ENCODE results near the gene PARD3. TPM values are rescaled to one million over a fixed set of nuclear protein-coding genes. Genes with fewer than 3 reads are reported as not detected.

The PARD3 gene
- total RNA-seq, 2 donors from 2014 or later, result 41.7 to 48.8 TPM

- no peak for DNase-seq
- intact Hi-C loops (cut with DNase I), result no loop called here
Measured at GRCh38 chr10:34168439-34168838, 646.7 kb downstream of the PARD3 start.

GRCh38 chr10:34166823-34167222 is 648.3 kb downstream of the PARD3 start:
- no peak overlapping the region for H3K9ac ChIP-seq (ENCODE audit: low read depth in 2 of 2, low read length in 2 of 2)
- no peaks in the 10 kb centered on the region for H3K9me3 ChIP-seq
- no peak for DNase-seq
- H3K27ac ChIP-seq, result no peak overlapping the region
- no peaks in the 10 kb centered on the region for H3K4me1 ChIP-seq
- H3K27me3 ChIP-seq, result no peaks in the 10 kb centered on the region
- no peaks in the 10 kb centered on the region for H3K36me3 ChIP-seq
- no peak overlapping the region for H3K4me3 ChIP-seq
- TF ChIP-seq, protein P1, sequence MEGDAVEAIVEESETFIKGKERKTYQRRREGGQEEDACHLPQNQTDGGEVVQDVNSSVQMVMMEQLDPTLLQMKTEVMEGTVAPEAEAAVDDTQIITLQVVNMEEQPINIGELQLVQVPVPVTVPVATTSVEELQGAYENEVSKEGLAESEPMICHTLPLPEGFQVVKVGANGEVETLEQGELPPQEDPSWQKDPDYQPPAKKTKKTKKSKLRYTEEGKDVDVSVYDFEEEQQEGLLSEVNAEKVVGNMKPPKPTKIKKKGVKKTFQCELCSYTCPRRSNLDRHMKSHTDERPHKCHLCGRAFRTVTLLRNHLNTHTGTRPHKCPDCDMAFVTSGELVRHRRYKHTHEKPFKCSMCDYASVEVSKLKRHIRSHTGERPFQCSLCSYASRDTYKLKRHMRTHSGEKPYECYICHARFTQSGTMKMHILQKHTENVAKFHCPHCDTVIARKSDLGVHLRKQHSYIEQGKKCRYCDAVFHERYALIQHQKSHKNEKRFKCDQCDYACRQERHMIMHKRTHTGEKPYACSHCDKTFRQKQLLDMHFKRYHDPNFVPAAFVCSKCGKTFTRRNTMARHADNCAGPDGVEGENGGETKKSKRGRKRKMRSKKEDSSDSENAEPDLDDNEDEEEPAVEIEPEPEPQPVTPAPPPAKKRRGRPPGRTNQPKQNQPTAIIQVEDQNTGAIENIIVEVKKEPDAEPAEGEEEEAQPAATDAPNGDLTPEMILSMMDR (IDR thresholded peaks at IDR 0.05), result no peak
- intact Hi-C loops (cut with DNase I), result no loop called here

More at GRCh38 chr10:34168439-34168838, 646.7 kb downstream of the PARD3 start:
- Histone ChIP-seq H3K9me3 (no peaks in the 10 kb centered on the region), H3K27me3 (no peaks in the 10 kb centered on the region), H3K4me3 (no peak overlapping the region), H3K36me3 (no peaks in the 10 kb centered on the region), H3K4me1 (no peaks in the 10 kb centered on the region), H3K9ac (ENCODE audit: low read depth in 2 of 2, low read length in 2 of 2) (no peak overlapping the region), H3K27ac (no peak overlapping the region)
- TF ChIP-seq, protein P1 (IDR thresholded peaks at IDR 0.05), result no peak

DNA sequence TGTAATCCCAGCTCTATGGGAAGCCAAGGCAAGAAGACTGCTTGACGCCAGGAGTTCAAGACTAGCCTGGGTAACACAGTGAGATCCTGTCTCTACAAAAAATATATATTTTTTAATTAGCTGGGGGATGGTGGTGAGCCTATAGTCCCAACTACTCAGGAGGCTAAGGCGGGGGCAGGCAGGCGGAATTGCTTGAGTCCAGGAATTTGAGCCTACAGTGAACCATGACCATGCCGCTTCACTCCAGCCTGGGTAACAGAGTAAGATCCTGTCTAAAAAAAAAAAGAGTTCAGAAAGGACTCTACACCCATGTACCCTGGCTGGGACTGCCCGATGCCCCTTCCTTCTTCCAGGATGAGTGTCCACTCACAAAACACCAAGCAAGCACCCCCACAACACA is 648.7 kb downstream of the PARD3 start:
- Histone ChIP-seq H3K36me3 (no peaks in the 10 kb centered on the region), H3K9ac (ENCODE audit: low read depth in 2 of 2, low read length in 2 of 2) (no peak overlapping the region), H3K9me3 (no peaks in the 10 kb centered on the region), H3K4me1 (no peaks in the 10 kb centered on the region), H3K4me3 (no peak overlapping the region), H3K27ac (no peak overlapping the region), H3K27me3 (no peaks in the 10 kb centered on the region)
- DNase-seq, result no peak
- TF ChIP-seq, protein P1 (IDR thresholded peaks at IDR 0.05), result no peak
- intact Hi-C loops (cut with DNase I), result no loop called here

DNA sequence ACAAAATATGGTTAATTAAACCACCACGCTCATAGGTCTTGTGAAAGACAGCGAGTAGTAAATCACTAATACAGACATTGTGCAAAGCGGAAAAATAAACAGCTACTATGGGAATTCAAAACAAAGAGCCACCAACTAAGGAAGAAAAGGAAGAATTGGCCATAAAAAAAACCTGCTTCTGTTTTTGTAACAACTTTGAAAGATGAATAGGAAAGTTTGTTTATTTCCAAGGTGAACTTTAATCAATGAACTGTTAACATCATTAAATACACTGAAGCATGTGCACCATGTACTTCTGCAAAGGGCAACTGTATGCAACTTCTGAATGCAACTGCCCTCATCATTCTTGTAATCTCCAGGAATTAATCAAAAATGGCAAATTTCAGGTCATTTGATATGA is 651.1 kb downstream of the PARD3 start:
- no peaks in the 10 kb centered on the region for H3K4me1 ChIP-seq
- H3K4me3 ChIP-seq, result no peak overlapping the region
- TF ChIP-seq, protein P1 (IDR thresholded peaks at IDR 0.05), result no peak
- no peaks in the 10 kb centered on the region for H3K27me3 ChIP-seq
- H3K27ac ChIP-seq, result no peak overlapping the region
- H3K9me3 ChIP-seq, result no peaks in the 10 kb centered on the region
- H3K36me3 ChIP-seq, result no peaks in the 10 kb centered on the region
- no peak overlapping the region for H3K9ac ChIP-seq (ENCODE audit: low read depth in 2 of 2, low read length in 2 of 2)
- DNase-seq, result no peak
- intact Hi-C loops (cut with DNase I), result no loop called here

GRCh38 chr10:34163075-34163905 is 651.8 kb downstream of the PARD3 start:
- Histone ChIP-seq H3K9ac (ENCODE audit: low read depth in 2 of 2, low read length in 2 of 2) (no peak overlapping the region), H3K27ac (no peak overlapping the region), H3K27me3 (no peaks in the 10 kb centered on the region), H3K4me3 (no peak overlapping the region), H3K4me1 (no peaks in the 10 kb centered on the region), H3K9me3 (no peaks in the 10 kb centered on the region), H3K36me3 (no peaks in the 10 kb centered on the region)
- TF ChIP-seq, protein P1 (IDR thresholded peaks at IDR 0.05), result no peak
- intact Hi-C loops (cut with DNase I), result no loop called here
- DNase-seq, result no peak

All from colonic mucosa (tissue), 4 donors.